Measurements from ENCODE around the gene HOOK2.
A peak's percentile ranks its signal among the peaks of the same experiment; 100 is the strongest.

HOOK2 gene

DNA sequence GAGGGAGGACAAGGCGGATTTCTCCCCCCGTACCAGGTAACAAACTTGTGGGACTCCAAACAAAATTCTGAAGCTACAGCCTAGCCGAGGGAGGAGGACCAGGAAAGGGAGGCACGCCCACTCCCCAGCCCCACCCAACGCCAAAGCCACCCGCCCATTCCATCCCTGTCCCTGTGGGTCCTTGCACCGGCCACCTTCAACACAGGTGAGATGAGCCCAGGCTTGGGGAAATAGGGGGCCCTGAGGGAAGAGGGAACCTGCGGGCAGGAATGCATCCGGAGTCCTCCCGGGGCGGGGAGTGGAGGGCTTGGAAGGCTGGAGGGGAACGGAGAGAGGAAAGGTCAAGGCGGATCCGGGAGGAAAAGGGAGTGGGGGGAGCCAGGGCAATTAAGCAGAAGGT is 23.7 kb downstream of the HOOK2 start, which contains the start of gene BEST2:
Gene BEST2 (plus strand): TSS at position 157 of the 400 bp plus-strand sequence. CDS start 802 bp downstream, outside the sequence.
- Histone ChIP-seq H3K9me3 (ENCODE audit: control insufficient read depth in 2 of 2, low read length in 2 of 2) (peaks cover 0 to 8% of the 10 kb centered on the region in 2 donors), H3K27ac (ENCODE audit: low read length) (no peak within 1 kb of the TSS), H3K27me3 (ENCODE audit: control insufficient read depth in 1 of 2, insufficient read depth in 2 of 2, low read length in 2 of 2) (peaks cover 7 to 13% of the 10 kb centered on the region in 2 donors), H3K4me3 (ENCODE audit: low read length in 2 of 2) (no peak within 1 kb of the TSS), H3K36me3 (ENCODE audit: control insufficient read depth in 2 of 2, insufficient read depth in 2 of 2, low read length in 2 of 2) (peaks cover 10 to 11% of the 10 kb centered on the region in 2 donors), H3K4me1 (ENCODE audit: control insufficient read depth, insufficient read depth, low read length) (no peaks in the 10 kb centered on the region), H3K9ac (ENCODE audit: low read length in 2 of 2) (no peak within 1 kb of the TSS)

DNA sequence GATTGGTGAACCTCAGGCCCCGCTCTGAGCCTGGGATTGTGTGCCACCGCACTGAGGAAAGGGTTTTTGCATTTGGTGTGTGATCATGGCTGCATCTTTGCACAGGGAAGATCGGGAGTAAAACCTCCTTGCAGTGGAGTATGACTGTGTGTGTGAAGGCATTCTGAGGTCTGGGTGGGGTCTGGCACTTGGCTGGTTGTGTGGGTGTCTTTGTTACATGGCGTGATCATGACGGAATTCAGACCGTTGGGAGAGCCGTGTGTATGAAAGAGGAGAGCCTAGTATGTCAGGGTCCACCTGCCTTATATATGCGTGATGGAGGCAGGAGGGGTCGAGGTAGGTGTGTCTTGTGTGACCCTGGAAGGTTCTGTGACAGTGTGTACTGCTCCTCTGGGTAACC is 24.5 kb downstream of the HOOK2 start:
- Histone ChIP-seq H3K27ac (ENCODE audit: low read length) (no peak overlapping the region), H3K4me1 (ENCODE audit: control insufficient read depth, insufficient read depth, low read length) (no peaks in the 10 kb centered on the region), H3K9me3 (ENCODE audit: control insufficient read depth in 2 of 2, low read length in 2 of 2) (peaks cover 0 to 8% of the 10 kb centered on the region in 2 donors), H3K27me3 (ENCODE audit: control insufficient read depth in 1 of 2, insufficient read depth in 2 of 2, low read length in 2 of 2) (peaks cover 7 to 13% of the 10 kb centered on the region in 2 donors), H3K4me3 (ENCODE audit: low read length in 2 of 2) (no peak overlapping the region), H3K9ac (ENCODE audit: low read length in 2 of 2) (no peak overlapping the region), H3K36me3 (ENCODE audit: control insufficient read depth in 2 of 2, insufficient read depth in 2 of 2, low read length in 2 of 2) (peaks cover 12 to 13% of the 10 kb centered on the region in 2 donors)

DNA sequence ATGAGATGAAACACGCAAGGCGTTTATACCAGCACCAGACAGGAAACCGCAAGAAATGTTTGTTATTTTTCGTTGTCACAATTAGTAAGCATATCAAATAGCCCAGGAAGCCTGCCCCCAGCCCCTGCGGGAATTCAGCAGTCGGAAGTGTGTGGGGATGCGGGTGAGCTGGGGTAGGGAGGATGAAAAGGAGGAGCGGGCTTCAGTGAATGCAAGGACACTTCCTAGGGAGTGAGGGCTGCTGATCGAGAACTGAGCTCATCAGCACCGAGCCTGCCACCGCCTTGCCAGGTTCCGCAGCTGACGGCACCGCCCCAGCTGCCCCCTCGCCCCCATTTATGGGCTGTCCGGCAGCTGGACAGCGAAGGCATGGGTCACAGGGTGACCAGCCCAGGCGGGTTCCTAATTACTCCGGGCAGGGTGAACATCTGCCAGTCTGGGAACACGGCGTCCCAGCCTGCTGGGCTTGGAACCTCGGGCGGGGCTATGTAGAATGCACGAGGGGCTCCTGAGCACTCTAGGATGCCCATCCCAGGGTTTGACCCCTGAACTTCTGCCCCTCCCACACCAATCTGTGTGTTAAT is 25.3 kb downstream of the HOOK2 start:
- peaks cover 16 to 17% of the 10 kb centered on the region in 2 donors for H3K36me3 ChIP-seq (ENCODE audit: control insufficient read depth in 2 of 2, insufficient read depth in 2 of 2, low read length in 2 of 2)
- no peak overlapping the region for H3K9ac ChIP-seq (ENCODE audit: low read length in 2 of 2)
- no peak overlapping the region for H3K27ac ChIP-seq (ENCODE audit: low read length)
- no peak overlapping the region for H3K4me3 ChIP-seq (ENCODE audit: low read length in 2 of 2)
- H3K9me3 ChIP-seq (ENCODE audit: control insufficient read depth in 2 of 2, low read length in 2 of 2) = peaks cover 0 to 8% of the 10 kb centered on the region in 2 donors
- no peaks in the 10 kb centered on the region for H3K4me1 ChIP-seq (ENCODE audit: control insufficient read depth, insufficient read depth, low read length)
- H3K27me3 ChIP-seq (ENCODE audit: control insufficient read depth in 1 of 2, insufficient read depth in 2 of 2, low read length in 2 of 2) = peaks cover 7 to 13% of the 10 kb centered on the region in 2 donors

DNA sequence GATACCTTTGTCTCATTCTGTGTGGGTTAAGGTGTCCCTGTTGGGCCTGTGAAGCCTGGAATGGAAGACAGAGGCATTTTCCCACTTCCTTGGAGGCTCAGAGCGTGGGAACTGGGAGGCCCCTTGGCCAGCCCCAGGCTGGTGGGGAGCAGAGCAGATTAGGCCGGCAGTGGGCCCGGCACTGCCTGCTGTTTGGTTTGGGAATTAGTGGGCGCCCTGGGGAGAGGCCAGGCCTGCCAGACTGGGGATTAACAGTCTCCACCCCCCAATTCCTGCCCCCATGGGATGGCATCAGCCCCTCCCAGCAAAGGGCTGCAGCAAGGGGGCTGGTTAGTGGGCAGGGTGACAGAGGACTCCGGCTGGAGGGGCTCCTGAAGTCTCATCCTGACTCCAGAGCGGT is 26.9 kb downstream of the HOOK2 start:
- H3K27me3 ChIP-seq (ENCODE audit: control insufficient read depth in 1 of 2, insufficient read depth in 2 of 2, low read length in 2 of 2) = peaks cover 7 to 13% of the 10 kb centered on the region in 2 donors
- H3K9me3 ChIP-seq (ENCODE audit: control insufficient read depth in 2 of 2, low read length in 2 of 2) = peaks cover 0 to 8% of the 10 kb centered on the region in 2 donors
- H3K36me3 ChIP-seq (ENCODE audit: control insufficient read depth in 2 of 2, insufficient read depth in 2 of 2, low read length in 2 of 2) = peaks cover 21 to 23% of the 10 kb centered on the region in 2 donors
- no peak overlapping the region for H3K9ac ChIP-seq (ENCODE audit: low read length in 2 of 2)
- H3K4me3 ChIP-seq (ENCODE audit: low read length in 2 of 2) = no peak overlapping the region
- no peaks in the 10 kb centered on the region for H3K4me1 ChIP-seq (ENCODE audit: control insufficient read depth, insufficient read depth, low read length)
- no peak overlapping the region for H3K27ac ChIP-seq (ENCODE audit: low read length)

DNA sequence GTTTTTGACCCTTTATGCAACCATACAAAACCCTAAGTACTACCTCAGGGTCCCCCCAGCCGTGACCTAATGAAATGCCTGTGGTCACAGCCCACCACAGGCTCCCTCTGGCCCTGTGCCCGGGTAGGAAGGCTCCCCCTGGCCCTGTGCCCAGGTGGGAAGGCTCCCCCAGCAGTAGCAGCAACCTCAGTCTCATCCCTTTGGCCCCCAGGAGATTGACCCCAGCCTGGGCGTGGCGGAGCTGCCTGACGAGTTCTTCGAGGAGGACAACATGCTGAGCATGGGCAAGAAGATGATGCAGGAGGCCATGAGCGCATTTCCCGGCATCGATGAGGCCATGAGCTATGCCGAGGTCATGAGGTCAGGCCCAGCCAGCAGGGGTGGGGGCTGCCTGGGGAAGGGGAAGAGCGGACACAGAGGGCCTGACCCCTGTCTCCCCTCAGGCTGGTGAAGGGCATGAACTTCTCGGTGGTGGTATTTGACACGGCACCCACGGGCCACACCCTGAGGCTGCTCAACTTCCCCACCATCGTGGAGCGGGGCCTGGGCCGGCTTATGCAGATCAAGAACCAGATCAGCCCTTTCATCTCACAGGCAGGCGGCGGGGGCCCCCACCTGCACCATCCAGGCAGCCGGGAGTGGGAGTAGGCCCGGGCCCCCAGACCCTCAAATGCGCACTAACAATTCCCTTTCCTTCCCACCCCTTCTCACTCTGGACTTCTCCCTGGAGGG is 30.0 kb downstream of the HOOK2 start:
- Histone ChIP-seq H3K4me1 (ENCODE audit: control insufficient read depth, insufficient read depth, low read length) (no peaks in the 10 kb centered on the region), H3K9ac (ENCODE audit: low read length in 2 of 2) (no peak overlapping the region), H3K27me3 (ENCODE audit: control insufficient read depth in 1 of 2, insufficient read depth in 2 of 2, low read length in 2 of 2) (peaks cover 0 to 6% of the 10 kb centered on the region in 2 donors), H3K9me3 (ENCODE audit: control insufficient read depth in 2 of 2, low read length in 2 of 2) (peaks cover 0 to 8% of the 10 kb centered on the region in 2 donors), H3K36me3 (ENCODE audit: control insufficient read depth in 2 of 2, insufficient read depth in 2 of 2, low read length in 2 of 2) (peaks cover 23 to 25% of the 10 kb centered on the region in 2 donors), H3K27ac (ENCODE audit: low read length) (no peak overlapping the region), H3K4me3 (ENCODE audit: low read length in 2 of 2) (no peak overlapping the region)

DNA sequence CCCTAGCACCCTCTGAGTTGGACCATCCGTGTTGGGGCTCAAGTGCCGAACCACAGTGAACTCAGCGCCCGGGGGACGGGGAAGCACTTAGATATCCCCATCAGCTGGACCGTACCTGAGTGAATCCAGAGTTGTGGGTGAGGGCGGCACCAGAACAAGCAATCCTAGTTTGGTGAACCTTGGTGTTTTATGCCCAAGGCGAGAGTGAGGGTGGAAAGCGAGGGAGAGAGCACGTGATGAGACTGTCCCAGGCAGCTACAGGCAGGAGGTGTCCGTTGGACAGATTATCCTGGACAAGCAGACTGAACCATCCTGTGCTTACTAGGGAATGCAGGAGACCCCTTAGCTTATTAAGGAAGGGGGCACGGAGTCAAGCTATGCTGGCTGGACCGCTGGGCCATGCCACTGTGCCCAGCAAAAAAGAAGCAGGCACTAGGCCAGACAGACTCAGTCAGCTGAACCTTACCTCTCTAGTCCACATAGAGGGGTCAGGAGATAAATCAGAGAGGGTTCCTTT is 37.5 kb downstream of the HOOK2 start:
- H3K27ac ChIP-seq (ENCODE audit: low read length) = peak overlapping the region; percentile 87
- H3K9ac ChIP-seq (ENCODE audit: low read length in 2 of 2) = peak overlapping the region; percentile 81 to 93
- peaks cover 9 to 10% of the 10 kb centered on the region in 2 donors for H3K36me3 ChIP-seq (ENCODE audit: control insufficient read depth in 2 of 2, insufficient read depth in 2 of 2, low read length in 2 of 2)
- H3K4me1 ChIP-seq (ENCODE audit: control insufficient read depth, insufficient read depth, low read length) = peaks cover 36% of the 10 kb centered on the region
- H3K4me3 ChIP-seq (ENCODE audit: low read length in 2 of 2) = peak overlapping the region; percentile 83 to 98
- H3K9me3 ChIP-seq (ENCODE audit: control insufficient read depth in 2 of 2, low read length in 2 of 2) = no peaks in the 10 kb centered on the region
- H3K27me3 ChIP-seq (ENCODE audit: control insufficient read depth in 1 of 2, insufficient read depth in 2 of 2, low read length in 2 of 2) = no peaks in the 10 kb centered on the region

DNA sequence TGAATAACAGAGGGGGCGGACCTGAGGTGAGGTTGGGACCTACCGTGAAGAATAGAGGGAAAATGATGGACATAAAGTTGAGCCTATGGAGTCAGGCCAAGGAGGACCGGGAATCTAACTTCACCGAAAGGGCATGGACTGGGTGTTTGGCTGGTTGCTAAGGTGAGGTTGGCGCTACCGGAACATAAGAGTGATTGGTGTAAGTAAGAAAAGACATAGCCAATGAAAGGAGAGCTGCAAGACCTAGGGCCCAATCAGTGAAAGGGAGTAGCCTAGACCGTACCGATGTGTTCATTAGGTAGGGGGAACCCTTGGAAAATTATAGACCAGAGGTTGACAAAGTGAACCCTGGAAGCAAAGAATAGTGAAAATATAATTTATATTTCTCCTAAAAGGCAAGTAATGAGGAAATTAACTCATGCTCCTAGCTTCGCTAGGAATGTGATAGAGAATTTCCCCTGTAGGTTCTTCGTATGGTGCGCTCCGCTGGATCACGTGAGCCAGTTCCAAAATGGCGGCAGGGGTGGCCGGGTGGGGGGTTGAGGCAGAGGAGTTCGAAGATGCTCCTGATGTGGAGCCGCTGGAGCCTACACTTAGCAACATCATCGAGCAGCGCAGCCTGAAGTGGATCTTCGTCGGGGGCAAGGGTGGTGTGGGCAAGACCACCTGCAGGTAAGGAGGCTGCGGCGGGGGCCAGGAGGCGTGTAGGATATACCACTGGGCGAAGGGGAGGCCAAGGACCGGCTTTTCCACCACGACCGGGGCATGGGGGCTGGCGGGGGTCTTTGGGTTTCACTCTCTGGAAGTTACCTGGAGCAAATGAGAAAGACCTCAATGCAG is 38.1 kb downstream of the HOOK2 start, which contains the start of gene GET3:
Gene GET3 (plus strand): TSS at position 503 of the 840 bp plus-strand sequence. CDS start 9 bp downstream, at position 512.
- Histone ChIP-seq H3K27ac (ENCODE audit: low read length) (peak within 1 kb of the TSS; percentile 87), H3K4me1 (ENCODE audit: control insufficient read depth, insufficient read depth, low read length) (peaks cover 43% of the 10 kb centered on the region), H3K9ac (ENCODE audit: low read length in 2 of 2) (peak within 1 kb of the TSS; percentile 81 to 93), H3K9me3 (ENCODE audit: control insufficient read depth in 2 of 2, low read length in 2 of 2) (no peaks in the 10 kb centered on the region), H3K27me3 (ENCODE audit: control insufficient read depth in 1 of 2, insufficient read depth in 2 of 2, low read length in 2 of 2) (no peaks in the 10 kb centered on the region), H3K36me3 (ENCODE audit: control insufficient read depth in 2 of 2, insufficient read depth in 2 of 2, low read length in 2 of 2) (peaks cover 6 to 11% of the 10 kb centered on the region in 2 donors), H3K4me3 (ENCODE audit: low read length in 2 of 2) (peak within 1 kb of the TSS; percentile 83 to 98)

DNA sequence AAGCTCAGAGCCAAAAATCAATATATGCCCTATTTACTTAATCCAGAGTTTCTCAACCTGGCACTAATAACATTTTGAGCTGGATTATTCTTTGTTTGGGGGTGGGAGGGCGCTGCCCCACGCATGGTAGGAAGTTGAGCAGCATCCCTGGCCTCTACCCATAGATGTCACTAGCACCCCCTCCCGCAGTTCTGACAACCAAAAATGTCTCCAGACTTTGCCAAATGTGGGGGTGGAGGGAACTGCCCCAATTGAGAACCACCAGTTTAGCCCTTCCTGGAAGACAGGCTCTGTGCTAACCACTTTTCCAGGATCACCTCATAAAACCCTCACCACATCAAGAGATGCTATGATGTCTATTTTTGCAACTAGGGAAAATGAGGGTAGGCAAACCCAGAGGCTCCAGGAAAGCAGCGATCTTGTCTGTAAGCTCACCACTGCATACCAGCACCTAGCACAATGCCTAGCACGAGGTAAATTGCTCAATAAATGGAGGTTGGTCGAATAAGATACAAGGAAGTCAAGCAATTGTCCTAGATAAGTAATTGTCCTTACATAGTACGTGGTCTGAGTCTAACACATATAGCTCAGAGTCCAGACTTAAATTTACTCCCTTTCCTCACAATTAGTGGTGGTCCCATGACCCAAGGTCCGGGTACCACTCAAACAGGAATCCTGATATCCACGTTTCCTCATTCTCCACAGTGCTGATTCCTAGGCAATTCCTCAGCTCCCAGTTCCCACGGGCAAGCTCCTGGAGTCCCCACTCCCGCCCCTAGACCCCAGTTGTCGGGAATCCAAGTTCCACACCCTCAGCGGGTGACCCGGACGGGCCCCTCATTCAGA is 41.8 kb downstream of the HOOK2 start:
- Histone ChIP-seq H3K36me3 (ENCODE audit: control insufficient read depth in 2 of 2, insufficient read depth in 2 of 2, low read length in 2 of 2) (peaks cover 20 to 21% of the 10 kb centered on the region in 2 donors), H3K4me3 (ENCODE audit: low read length in 2 of 2) (peak overlapping the region; percentile 85 to 91), H3K27ac (ENCODE audit: low read length) (peak overlapping the region; percentile 84), H3K9me3 (ENCODE audit: control insufficient read depth in 2 of 2, low read length in 2 of 2) (no peaks in the 10 kb centered on the region), H3K9ac (ENCODE audit: low read length in 2 of 2) (peak overlapping the region; percentile 92 to 96), H3K4me1 (ENCODE audit: control insufficient read depth, insufficient read depth, low read length) (peaks cover 50% of the 10 kb centered on the region), H3K27me3 (ENCODE audit: control insufficient read depth in 1 of 2, insufficient read depth in 2 of 2, low read length in 2 of 2) (no peaks in the 10 kb centered on the region)

DNA sequence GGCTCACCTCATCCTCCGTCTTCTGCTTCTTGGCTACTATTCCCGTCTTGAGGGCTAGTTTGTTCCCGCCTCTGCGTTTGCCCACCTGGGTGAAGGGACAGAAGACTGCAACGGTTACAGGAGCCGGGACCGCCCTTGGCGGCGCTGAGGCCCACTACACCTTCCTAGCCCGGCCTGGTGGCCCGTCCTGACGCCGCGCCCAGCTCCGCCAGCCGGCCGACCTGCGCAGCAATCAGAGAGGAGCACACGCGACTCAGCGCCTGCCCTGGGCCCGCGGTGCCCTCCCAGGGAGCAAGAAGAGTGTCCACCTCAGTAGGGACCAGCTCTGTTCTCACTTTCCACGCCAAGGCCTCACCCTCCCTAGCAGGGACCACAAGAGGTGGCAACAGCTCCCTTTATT is 44.0 kb downstream of the HOOK2 start:
- Histone ChIP-seq H3K27me3 (ENCODE audit: control insufficient read depth in 1 of 2, insufficient read depth in 2 of 2, low read length in 2 of 2) (no peaks in the 10 kb centered on the region), H3K9me3 (ENCODE audit: control insufficient read depth in 2 of 2, low read length in 2 of 2) (no peaks in the 10 kb centered on the region), H3K4me3 (ENCODE audit: low read length in 2 of 2) (no peak overlapping the region), H3K36me3 (ENCODE audit: control insufficient read depth in 2 of 2, insufficient read depth in 2 of 2, low read length in 2 of 2) (peaks cover 20 to 25% of the 10 kb centered on the region in 2 donors), H3K9ac (ENCODE audit: low read length in 2 of 2) (no peak overlapping the region), H3K4me1 (ENCODE audit: control insufficient read depth, insufficient read depth, low read length) (peaks cover 32% of the 10 kb centered on the region), H3K27ac (ENCODE audit: low read length) (no peak overlapping the region)
